DND-41 (cell line): ENCODE data around the gene LTBP2.

Experiments
- CTCF ChIP-seq: IDR thresholded peaks from 2 replicates; pipeline ENCODE4 v1.5.1; 2012; ENCODE audit warnings: borderline replicate concordance, low read length, moderate library complexity, mild to moderate bottlenecking; ENCODE audit not compliant: poor library complexity, severe bottlenecking; ENCODE audit errors: extremely low read depth
- EZH2 ChIP-seq: IDR thresholded peaks from 3 replicates; pipeline ENCODE4 v1.6.1; 2012; ENCODE audit warnings: borderline replicate concordance, low read depth, mild to moderate bottlenecking, moderate library complexity, low read length, inconsistent platforms; ENCODE audit not compliant: severe bottlenecking

- TF ChIP-seq CTCF (no peak), EZH2 (no peak)
Observed at GRCh38 chr14:74546416-74546815, 65.6 kb downstream of the LTBP2 start.
